GM10266 (cell line): ENCODE results near the gene FCHSD1.

Source experiments
- DNase-seq: peaks from one replicate; pipeline ENCODE4 v3.0.0; 2012; ENCODE audit errors: extremely low spot score
- TF ChIP-seq, protein P1 (sequence below): IDR thresholded peaks from 2 replicates; pipeline ENCODE4 v1.5.1; 2012; ENCODE audit warnings: mild to moderate bottlenecking, low read depth; ENCODE audit not compliant: control insufficient read depth, insufficient read depth; ENCODE audit errors: missing control alignments

The FCHSD1 gene

DNA sequence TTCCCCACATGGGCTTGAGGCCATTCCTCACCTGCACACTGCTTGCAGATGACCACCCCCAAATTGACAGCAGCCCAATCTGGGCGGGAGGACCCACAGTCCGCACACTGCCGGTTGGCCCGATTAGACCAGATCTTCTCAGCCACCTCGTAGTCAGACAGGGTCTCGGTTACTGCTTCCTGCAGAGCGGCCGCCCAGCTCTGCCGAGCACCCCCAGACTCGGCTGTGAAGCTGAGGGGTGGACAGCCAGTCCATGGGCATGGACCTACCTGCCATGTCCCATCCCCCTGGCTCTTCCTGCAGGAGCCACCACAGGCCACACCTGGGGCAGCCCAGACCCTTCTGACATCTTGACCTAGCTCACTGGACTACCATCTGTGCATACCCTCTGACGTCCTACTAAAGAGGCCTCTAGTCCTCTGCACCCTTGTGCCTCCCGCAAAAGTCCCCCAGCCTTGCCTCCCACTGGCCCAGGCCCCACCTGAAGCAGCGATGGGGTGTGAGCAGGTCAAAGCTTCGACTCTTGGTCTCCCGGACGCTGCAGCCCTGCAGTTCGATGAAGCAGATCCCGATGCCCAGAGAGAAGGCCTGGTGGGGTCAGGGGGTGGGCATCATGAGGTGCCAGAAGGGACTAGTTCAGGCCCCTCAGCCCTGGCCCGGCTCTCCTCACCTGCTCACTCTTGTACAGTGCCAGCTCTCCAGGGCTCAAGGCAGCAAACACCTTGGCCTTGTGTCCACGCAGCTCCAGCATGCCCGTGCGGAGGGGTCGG lies 21.0 kb upstream of the FCHSD1 start:
- no peak for DNase-seq
- TF ChIP-seq, protein P1, sequence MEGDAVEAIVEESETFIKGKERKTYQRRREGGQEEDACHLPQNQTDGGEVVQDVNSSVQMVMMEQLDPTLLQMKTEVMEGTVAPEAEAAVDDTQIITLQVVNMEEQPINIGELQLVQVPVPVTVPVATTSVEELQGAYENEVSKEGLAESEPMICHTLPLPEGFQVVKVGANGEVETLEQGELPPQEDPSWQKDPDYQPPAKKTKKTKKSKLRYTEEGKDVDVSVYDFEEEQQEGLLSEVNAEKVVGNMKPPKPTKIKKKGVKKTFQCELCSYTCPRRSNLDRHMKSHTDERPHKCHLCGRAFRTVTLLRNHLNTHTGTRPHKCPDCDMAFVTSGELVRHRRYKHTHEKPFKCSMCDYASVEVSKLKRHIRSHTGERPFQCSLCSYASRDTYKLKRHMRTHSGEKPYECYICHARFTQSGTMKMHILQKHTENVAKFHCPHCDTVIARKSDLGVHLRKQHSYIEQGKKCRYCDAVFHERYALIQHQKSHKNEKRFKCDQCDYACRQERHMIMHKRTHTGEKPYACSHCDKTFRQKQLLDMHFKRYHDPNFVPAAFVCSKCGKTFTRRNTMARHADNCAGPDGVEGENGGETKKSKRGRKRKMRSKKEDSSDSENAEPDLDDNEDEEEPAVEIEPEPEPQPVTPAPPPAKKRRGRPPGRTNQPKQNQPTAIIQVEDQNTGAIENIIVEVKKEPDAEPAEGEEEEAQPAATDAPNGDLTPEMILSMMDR, result no peak

DNA sequence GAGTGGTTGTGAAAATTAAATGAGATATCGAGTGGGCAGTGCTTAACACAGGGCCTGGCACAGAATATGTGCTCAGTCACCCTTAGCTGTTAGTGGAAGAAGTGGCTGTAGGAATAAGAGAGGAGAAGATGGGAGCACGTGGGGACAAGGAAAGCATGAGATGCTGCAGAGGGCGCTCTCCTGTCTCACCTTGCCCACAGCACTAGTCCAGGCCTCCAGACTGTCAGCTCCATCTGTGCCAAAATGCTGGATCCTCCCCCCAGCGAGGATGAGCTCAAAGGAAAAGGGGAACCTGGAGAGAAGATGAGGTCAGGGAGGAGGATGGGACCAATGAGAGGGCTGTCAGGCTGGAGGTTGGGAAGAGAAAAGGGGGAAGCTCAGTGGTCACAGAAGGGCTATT lies 18.3 kb upstream of the FCHSD1 start:
- TF ChIP-seq, protein P1, result no peak
- DNase-seq, result no peak

DNA sequence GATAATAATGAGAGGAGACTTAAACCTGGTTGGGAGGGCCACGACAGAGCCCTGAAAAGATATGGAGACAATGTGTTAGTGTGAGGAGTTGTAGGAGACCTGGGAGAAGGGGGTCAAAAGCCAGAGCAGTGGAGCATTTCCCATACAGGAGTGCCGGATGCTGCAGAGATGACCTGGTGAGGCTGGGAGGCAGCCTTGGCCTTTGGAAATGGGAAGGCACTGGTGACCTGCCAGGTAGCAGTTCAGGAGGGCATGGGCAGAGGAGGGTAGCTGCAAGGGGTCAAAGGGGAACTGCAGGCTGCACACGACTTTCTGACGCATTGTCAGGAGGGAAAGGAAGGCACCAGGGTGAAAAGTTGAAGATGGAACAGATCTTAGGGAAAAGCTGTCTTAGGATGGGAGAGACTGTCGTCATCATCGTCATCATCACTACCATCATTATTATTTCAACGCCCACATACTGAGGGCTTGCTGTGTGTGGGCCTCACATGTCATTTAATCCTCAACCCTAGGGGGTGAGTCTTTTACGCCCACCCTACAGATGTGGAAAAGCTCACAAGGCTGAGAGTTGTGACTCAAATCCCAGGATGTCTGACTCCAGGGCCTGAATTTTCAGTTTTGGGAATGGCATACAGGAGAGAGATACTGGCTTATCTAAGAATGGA lies 17.5 kb upstream of the FCHSD1 start:
- TF ChIP-seq, protein P1, result no peak
- DNase-seq, result no peak

DNA sequence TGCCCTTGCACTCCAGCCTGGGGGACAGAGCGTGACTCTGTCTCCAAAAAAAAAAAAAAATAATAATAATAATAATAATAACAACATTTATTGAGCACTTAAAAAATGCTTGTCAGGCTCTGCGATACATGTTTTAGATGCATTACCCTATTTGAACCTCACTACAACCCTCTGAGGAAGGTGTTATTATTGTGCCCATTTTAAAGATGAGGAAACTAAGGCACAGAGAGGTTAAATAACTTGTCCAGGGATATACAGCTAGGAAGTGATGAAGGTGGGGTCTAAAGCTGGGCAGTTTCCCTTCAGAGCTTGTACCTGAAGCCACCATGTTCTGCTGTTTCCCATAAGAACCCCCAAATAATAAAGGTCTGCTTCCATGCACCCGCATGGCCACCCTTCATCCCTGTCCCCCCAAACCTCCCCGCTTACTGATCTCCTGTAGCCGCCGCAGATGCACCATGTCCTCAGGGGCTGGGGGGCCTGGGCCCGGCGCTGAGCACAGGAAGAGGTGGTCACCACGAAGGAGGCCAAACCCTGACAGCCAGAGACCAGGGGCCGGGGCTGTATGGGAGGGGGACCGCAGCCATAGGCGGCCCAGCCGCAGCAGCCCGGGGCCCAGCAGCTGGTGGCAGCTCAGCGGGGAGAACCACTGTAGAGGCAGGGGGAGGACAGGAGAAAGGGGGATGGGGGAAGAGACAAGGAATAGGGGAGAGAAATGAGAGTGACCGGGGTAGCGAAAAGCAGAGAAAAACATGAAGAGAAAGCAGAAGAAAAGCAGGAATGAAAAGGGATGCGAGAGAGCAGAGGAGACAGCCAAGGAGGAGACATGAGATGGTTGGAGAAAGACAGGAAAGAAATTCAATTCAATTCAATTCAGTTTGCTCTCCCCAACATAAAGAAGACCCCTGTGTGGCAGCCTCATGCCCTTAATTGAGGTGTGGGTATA lies 15.1 kb upstream of the FCHSD1 start:
- TF ChIP-seq, protein P1, result no peak
- no peak for DNase-seq

DNA sequence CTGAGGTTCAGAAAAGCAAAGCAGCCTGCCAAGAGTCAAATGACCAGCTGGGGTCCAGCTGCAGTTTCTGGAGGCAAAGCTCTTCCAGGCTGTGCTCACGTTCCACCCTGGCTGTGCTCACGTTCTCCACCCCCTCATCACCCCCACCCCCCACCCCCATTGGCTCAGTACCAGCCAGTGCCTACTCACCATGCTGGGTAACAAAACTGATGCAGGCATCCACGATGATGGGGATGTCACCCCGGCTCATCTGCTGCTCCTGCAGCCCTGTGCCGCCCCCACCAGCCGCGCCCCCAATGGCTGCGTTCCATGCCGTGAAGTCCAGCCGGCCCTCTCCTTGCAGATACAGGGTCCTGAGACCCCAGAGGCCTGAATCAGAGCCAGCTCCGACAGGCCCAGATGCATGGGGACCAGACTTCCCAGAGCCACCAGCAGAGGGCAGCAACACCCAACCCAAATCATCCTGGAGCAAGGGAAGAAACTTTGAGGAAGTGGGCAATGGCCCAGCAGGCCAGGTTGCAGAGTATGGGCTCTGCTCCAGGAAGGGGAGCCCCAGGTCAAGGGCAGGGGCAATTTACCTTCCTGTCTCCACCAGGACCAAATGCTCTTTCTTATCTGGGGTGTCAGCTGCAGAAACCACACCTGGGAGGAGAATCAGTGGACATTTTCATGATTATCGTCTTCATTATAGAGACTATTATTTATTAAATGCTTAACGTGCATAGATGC lies 13.7 kb upstream of the FCHSD1 start:
- DNase-seq, result peak; percentile 87
- TF ChIP-seq, protein P1, result peak; percentile 91

DNA sequence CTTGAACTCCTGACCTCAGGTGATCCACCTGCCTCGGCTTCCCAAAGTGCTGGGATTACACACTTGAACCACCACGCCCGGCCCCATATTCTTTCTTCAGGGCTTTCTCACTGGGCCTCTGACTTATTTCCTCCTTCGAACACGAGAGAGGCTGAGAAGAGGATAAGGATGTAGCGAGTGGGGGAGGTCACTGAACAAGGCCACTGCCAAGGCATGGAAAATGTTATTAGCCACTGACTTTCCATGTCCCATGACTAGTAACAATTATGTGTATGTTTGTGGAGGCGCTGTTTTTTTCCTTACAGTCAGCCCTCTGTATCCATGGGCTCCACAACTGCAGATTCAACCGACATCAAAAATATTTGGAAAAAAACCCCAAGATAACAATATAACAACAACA lies 12.3 kb upstream of the FCHSD1 start:
- TF ChIP-seq, protein P1, result no peak

More for the DNA sequence above, 12.3 kb upstream of the FCHSD1 start:
- DNase-seq, result no peak
